Activated naive CD4-positive, alpha-beta T cell treated with anti-CD3 and anti-CD28 coated beads for 36 hours (primary cell): ENCODE data around the gene AHCYL1. TPM values are rescaled to one million over a fixed set of nuclear protein-coding genes. Genes with fewer than 3 reads are reported as not detected.
"Not testable (repeated sequence)": the region's sequence is repeated elsewhere in the genome, so short reads cannot be mapped to it uniquely, and the experiment has no call there.

Experiments
- CTCF ChIA-PET: fragments of 350-600 bp; sonication (Branson Sonifier 250); formaldehyde crosslinking; loops from one replicate; lab custom pipeline; 2021; ENCODE audit warnings: antibody characterized with exemption; lab: Charles Lee
- DNase-seq: peaks from one replicate; pipeline ENCODE4 v3.0.0-alpha.2; 2020
- H3K27ac Mint-ChIP-seq: one replicate; pipeline ENCODE4 v1.8.0; 2021; ENCODE audit warnings: mild to moderate bottlenecking, mixed read lengths
- H3K27me3 Mint-ChIP-seq: one replicate; pipeline ENCODE4 v1.8.0; 2021; ENCODE audit warnings: low read depth, mixed read lengths
- H3K36me3 Mint-ChIP-seq: one replicate; pipeline ENCODE4 v1.8.0; 2021; ENCODE audit warnings: low read depth, mixed read lengths
- H3K4me1 Mint-ChIP-seq: one replicate; pipeline ENCODE4 v1.8.0; 2021; ENCODE audit warnings: low read depth, mixed read lengths
- H3K4me3 Mint-ChIP-seq: one replicate; pipeline ENCODE4 v1.8.0; 2021; ENCODE audit warnings: mild to moderate bottlenecking, moderate library complexity, mixed read lengths
- H3K9me3 Mint-ChIP-seq: one replicate; pipeline ENCODE4 v1.8.0; 2021; ENCODE audit warnings: mixed read lengths
- intact Hi-C: fragments of 100-400 bp; cut with micrococcal nuclease; formaldehyde crosslinking; loops from one replicate; pipeline ENCODE4 v1.15.1; 2023
- total RNA-seq, 2 experiments: library from RNA; stranded (reverse); gene quantifications; one replicate each; pipeline ENCODE4 v1.2.3, GENCODE V29; 2021

AHCYL1 gene
- 10 to 100 TPM; 70.0 to 75.1 TPM for total RNA-seq

DNA sequence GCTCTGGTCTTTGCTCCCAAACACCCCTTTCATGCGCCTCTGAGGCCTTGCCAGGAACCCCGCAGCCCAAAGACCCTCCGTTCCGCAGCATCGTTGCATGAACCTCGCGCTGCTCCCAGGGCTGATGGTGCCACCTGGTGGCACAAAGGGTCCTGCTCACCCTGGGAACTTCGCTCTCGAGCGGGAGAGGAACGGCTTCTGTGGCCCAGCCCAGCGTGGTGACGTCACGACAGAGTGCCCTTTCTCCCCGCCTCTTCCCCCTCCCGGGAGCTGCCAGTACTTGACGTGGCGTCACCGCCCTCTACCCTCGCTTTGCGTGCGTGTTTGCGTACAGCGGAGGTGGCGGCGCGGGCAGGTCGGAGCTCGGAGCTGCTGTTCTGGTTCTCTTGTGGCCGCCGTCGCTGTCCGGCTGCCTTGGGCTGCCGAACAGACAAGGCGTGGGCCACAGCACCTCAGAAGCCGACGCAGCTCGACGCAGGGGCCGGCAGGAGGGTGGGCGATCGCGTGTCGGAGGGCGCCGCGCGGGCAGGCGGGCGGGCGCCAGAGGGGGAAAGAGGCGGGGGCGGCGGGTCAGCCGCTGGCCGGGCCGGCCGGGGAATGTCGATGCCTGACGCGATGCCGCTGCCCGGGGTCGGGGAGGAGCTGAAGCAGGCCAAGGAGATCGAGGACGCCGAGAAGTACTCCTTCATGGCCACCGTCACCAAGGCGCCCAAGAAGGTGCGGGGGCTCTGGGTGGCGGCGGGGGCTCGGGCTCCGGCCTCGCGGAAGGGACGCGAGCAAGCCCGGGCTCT, at the start of gene AHCYL1:
TSS of gene AHCYL1 (plus strand) at position 310 of the 791 bp plus-strand sequence. CDS start at position 598, 288 bp downstream.
- intact Hi-C loops: loop anchor here (1.0 to 10.0 kb wide), 11 partner anchors 10 to 560 kb away; partner anchors contain the start of genes ATXN7L2, CSF1, PSMA5 and STRIP1
- Mint-ChIP-seq H3K4me3 (peak within 1 kb of the TSS; percentile 97), H3K36me3 (peaks cover 4% of the 10 kb centered on the region), H3K27me3 (no peaks in the 10 kb centered on the region), H3K27ac (peak within 1 kb of the TSS; percentile 92), H3K9me3 (no peaks in the 10 kb centered on the region), H3K4me1 (peaks cover 28% of the 10 kb centered on the region)
- CTCF ChIA-PET: interaction anchor here (0.6 to 15.9 kb wide), 59 partner anchors 9 to 849 kb away, joined by 3 to 622 read pairs (median 5); partner anchors contain the start of genes GNAI3, GSTM4 and STRIP1
- peak; percentile 100 for DNase-seq

GRCh38 chr1:109935451-109935900, 49.1 kb upstream of the AHCYL1 start:
- CTCF ChIA-PET: no interaction called here
- H3K36me3 Mint-ChIP-seq: peaks cover 2% of the 10 kb centered on the region
- no peak overlapping the region for H3K27ac Mint-ChIP-seq
- intact Hi-C loops: no loop called here
- no peak overlapping the region for H3K4me3 Mint-ChIP-seq
- peaks cover 2% of the 10 kb centered on the region for H3K4me1 Mint-ChIP-seq
- DNase-seq: no peak
- no peaks in the 10 kb centered on the region for H3K27me3 Mint-ChIP-seq
- peaks cover 18% of the 10 kb centered on the region for H3K9me3 Mint-ChIP-seq

DNA sequence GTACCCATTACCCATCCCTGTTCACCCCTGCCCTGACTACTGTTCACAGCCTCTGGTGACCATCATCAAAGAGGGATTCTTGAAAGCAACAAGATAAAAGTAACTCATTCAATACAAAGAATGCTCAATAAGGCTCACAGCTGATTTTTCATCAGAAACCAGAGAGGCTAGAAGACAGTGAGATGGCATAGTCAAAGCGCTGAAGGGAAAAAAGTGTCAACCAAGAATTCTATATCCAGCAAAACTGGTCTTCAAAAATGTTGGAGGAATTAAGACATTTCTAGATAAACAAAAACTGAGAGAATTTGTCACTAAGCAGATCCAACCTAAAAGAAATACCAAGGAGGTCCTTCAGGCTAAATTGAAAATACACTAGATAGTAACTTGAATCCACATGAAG, 46.8 kb upstream of the AHCYL1 start:
- H3K27me3 Mint-ChIP-seq: no peaks in the 10 kb centered on the region
- no peak overlapping the region for H3K27ac Mint-ChIP-seq
- CTCF ChIA-PET: no interaction called here
- peaks cover 18% of the 10 kb centered on the region for H3K9me3 Mint-ChIP-seq
- no peak overlapping the region for H3K4me3 Mint-ChIP-seq
- intact Hi-C loops: no loop called here
- H3K4me1 Mint-ChIP-seq: peaks cover 2% of the 10 kb centered on the region
- DNase-seq: no peak
- H3K36me3 Mint-ChIP-seq: peaks cover 2% of the 10 kb centered on the region

DNA sequence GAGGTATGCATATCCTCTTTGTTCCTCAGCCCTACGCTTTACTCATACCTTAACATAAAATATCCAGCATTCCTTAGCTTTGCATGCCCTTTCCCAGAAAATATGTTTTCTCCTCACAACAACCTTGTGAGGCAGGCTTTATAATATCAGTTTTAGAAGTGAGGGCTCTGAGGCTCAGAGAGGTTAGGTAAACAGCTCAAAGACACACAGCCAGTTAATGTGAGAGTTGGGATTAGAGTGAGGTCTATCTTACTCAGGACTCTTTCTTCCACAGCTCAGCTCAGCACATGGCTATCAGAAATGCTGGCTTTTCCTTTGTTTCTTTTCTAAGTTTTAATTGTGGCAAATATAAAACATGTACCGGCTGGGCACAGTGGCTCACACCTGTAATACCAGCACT, 46.0 kb upstream of the AHCYL1 start:
- H3K36me3 Mint-ChIP-seq: peaks cover 2% of the 10 kb centered on the region
- CTCF ChIA-PET: no interaction called here
- peaks cover 18% of the 10 kb centered on the region for H3K9me3 Mint-ChIP-seq
- no peak for DNase-seq
- intact Hi-C loops: no loop called here
- no peaks in the 10 kb centered on the region for H3K27me3 Mint-ChIP-seq
- no peak overlapping the region for H3K4me3 Mint-ChIP-seq
- no peak overlapping the region for H3K27ac Mint-ChIP-seq
- peaks cover 2% of the 10 kb centered on the region for H3K4me1 Mint-ChIP-seq

DNA sequence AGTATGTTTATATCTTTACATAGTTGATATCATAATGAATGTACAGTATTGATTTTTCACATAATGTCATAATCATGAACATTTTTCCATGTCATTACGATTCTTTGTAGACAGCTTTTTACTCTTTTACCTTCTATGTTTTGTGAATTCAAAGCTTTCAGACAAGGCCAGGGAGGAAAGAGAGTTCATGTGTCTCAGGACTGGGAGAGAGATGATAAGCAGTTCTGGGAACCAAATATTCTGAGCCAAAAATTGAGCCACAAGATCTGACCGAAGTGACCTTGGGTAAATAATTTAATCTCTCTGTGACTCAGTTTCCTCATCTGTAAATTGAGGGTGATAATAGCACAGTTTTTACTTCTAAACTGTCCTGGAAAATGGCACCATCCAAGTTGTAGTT, 42.1 kb upstream of the AHCYL1 start:
- Mint-ChIP-seq H3K27me3 (no peaks in the 10 kb centered on the region), H3K4me1 (peaks cover 3% of the 10 kb centered on the region), H3K27ac (no peak overlapping the region), H3K9me3 (peaks cover 8% of the 10 kb centered on the region), H3K36me3 (no peaks in the 10 kb centered on the region), H3K4me3 (no peak overlapping the region)
- CTCF ChIA-PET: interaction anchor here (1.8 kb wide), 1 partner anchor 42 kb away, joined by 4 read pairs; the partner anchor contains the start of gene AHCYL1
- intact Hi-C loops: no loop called here
- DNase-seq: no peak

DNA sequence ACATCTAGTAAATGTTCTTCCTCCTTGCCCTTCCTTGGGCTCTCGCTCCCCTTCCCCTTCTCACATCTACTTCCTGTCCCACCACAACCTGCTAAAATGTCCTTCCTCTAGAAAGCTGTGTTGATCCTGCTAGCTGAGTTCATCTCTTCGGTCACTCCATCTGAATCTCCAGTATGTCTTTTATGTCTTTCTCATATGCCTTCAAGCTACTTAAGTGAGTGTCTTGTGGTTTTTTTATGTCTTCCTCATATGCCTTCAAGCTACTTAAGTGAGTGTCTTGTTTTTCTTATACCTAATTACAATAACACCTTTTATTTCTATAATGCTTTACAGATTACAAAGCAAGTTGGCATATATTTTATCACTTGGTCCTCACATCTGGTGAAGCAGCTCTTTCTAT, 40.0 kb upstream of the AHCYL1 start:
- Mint-ChIP-seq H3K27ac (no peak overlapping the region), H3K4me1 (peaks cover 8% of the 10 kb centered on the region), H3K4me3 (no peak overlapping the region), H3K27me3 (no peaks in the 10 kb centered on the region), H3K36me3 (no peaks in the 10 kb centered on the region), H3K9me3 (no peaks in the 10 kb centered on the region)
- CTCF ChIA-PET: interaction anchor here (0.9 to 1.1 kb wide), 3 partner anchors 9 to 39 kb away, joined by 3 to 5 read pairs (median 3); no protein-coding TSS in a partner anchor
- DNase-seq: no peak
- intact Hi-C loops: no loop called here

DNA sequence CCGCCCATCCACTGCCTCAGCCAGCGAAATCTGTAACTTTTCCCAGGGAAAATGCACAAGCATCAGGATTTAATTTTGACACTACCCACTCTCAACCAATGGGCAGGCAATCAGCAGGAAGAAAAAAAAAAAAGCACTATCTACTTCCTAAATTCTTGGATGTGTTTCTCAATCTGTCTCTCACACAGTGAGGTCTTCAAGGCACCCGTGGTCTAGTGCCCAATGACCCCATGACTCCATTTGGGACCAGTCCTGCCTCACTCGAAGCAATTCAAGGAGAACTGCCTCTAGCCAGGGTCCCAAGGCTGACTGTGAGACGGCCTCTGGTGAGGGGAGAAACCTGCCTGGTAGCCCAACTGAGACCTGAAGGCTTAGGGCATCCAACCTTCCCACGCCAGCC, 38.1 kb upstream of the AHCYL1 start:
- H3K36me3 Mint-ChIP-seq: no peaks in the 10 kb centered on the region
- H3K4me3 Mint-ChIP-seq: no peak overlapping the region
- CTCF ChIA-PET: no interaction called here
- intact Hi-C loops: no loop called here
- no peaks in the 10 kb centered on the region for H3K27me3 Mint-ChIP-seq
- DNase-seq: no peak
- no peaks in the 10 kb centered on the region for H3K9me3 Mint-ChIP-seq
- no peak overlapping the region for H3K27ac Mint-ChIP-seq
- peaks cover 8% of the 10 kb centered on the region for H3K4me1 Mint-ChIP-seq

GRCh38 chr1:109947582-109948284, 36.8 kb upstream of the AHCYL1 start:
- no peaks in the 10 kb centered on the region for H3K27me3 Mint-ChIP-seq
- H3K4me3 Mint-ChIP-seq: no peak overlapping the region
- H3K36me3 Mint-ChIP-seq: no peaks in the 10 kb centered on the region
- no peak for DNase-seq
- no peaks in the 10 kb centered on the region for H3K9me3 Mint-ChIP-seq
- CTCF ChIA-PET: no interaction called here
- H3K4me1 Mint-ChIP-seq: peaks cover 8% of the 10 kb centered on the region
- intact Hi-C loops: no loop called here
- H3K27ac Mint-ChIP-seq: no peak overlapping the region

DNA sequence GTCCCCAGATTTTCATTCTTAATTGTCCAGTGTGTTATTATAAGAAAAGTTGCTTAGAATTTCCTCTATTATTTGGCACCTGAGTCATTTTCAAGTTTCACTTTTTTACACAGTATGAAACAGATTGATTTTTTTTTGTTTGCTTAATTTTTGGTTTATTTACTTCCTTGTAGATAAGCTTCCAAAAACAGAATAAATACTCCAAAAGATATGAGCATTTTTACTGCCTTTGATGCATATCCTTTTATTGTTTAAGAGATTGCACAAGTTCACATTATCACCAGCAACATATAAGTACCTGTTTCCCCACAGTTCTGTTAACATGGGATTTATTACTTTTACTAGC, 36.3 kb upstream of the AHCYL1 start:
- Mint-ChIP-seq H3K36me3 (no peaks in the 10 kb centered on the region), H3K9me3 (no peaks in the 10 kb centered on the region), H3K4me3 (no peak overlapping the region), H3K27me3 (no peaks in the 10 kb centered on the region), H3K27ac (no peak overlapping the region), H3K4me1 (peaks cover 8% of the 10 kb centered on the region)
- intact Hi-C loops: no loop called here
- CTCF ChIA-PET: interaction anchor here (0.6 kb wide), 1 partner anchor 25 kb away, joined by 3 read pairs; no protein-coding TSS in a partner anchor
- no peak for DNase-seq

- H3K4me1 Mint-ChIP-seq: peaks cover 4% of the 10 kb centered on the region
- H3K4me3 Mint-ChIP-seq: no peak overlapping the region
- no peak for DNase-seq
- H3K36me3 Mint-ChIP-seq: no peaks in the 10 kb centered on the region
- H3K9me3 Mint-ChIP-seq: no peaks in the 10 kb centered on the region
- no peak overlapping the region for H3K27ac Mint-ChIP-seq
- CTCF ChIA-PET: no interaction called here
- no peaks in the 10 kb centered on the region for H3K27me3 Mint-ChIP-seq
- intact Hi-C loops: no loop called here
Observed at GRCh38 chr1:109950038-109950437, 34.5 kb upstream of the AHCYL1 start.

GRCh38 chr1:109950509-109950908, 34.1 kb upstream of the AHCYL1 start:
- no peak overlapping the region for H3K4me3 Mint-ChIP-seq
- H3K27me3 Mint-ChIP-seq: no peaks in the 10 kb centered on the region
- intact Hi-C loops: no loop called here
- H3K9me3 Mint-ChIP-seq: no peaks in the 10 kb centered on the region
- DNase-seq: no peak
- no peak overlapping the region for H3K27ac Mint-ChIP-seq
- peaks cover 4% of the 10 kb centered on the region for H3K4me1 Mint-ChIP-seq
- H3K36me3 Mint-ChIP-seq: no peaks in the 10 kb centered on the region
- CTCF ChIA-PET: no interaction called here

DNA sequence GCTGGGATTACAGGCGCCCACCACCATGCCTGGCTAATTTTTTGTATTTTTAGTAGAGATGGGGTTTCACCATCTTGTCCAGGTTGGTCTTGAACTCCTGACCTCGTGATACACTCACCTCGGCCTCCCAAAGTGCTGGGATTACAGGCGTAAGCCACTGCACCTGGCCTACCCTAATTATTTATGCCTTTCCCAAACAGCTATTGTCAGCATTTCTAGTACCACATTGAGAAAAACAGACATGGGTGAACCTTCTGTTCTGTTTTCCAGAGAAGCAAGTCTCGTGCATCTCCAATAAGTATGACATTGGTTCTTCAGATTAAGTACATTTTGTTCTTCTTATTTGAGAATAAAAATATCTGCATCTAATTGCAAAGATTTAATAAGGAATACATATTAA, 33.1 kb upstream of the AHCYL1 start:
- H3K27me3 Mint-ChIP-seq, H3K36me3 Mint-ChIP-seq, H3K4me3 Mint-ChIP-seq, H3K27ac Mint-ChIP-seq, intact Hi-C loops, DNase-seq, H3K4me1 Mint-ChIP-seq, H3K9me3 Mint-ChIP-seq: not testable (repeated sequence)
- CTCF ChIA-PET: interaction anchor here (0.6 kb wide), 1 partner anchor 422 kb away, joined by 4 read pairs; no protein-coding TSS in a partner anchor
